Keratinocyte (primary cell): ENCODE results near the gene SSBP1. TPM values are rescaled to one million over a fixed set of nuclear protein-coding genes. Genes with fewer than 3 reads are reported as not detected.

Source experiments
- DNase-seq: peaks from one replicate; pipeline ENCODE4 v3.0.0-alpha.2; 2011; ENCODE audit warnings: low read depth, missing footprints, low spot score
- FAIRE-seq: peaks from 2 replicates; lab custom pipeline; 2011; peaks lifted over from hg19 to GRCh38; lab: Jason Lieb, UNC
- H2AFZ ChIP-seq: 2 replicates; pipeline ENCODE4 v1.6.0; 2012; ENCODE audit warnings: low read length, control low read depth, inconsistent platforms; ENCODE audit not compliant: control insufficient read depth
- H3K27ac ChIP-seq: 2 replicates; pipeline ENCODE4 v1.5.1; 2011; ENCODE audit warnings: low read length; ENCODE audit not compliant: control insufficient read depth, insufficient read depth
- H3K27me3 ChIP-seq: 3 replicates; pipeline ENCODE4 v1.6.0; 2011; ENCODE audit warnings: low read length; ENCODE audit not compliant: control insufficient read depth, insufficient read depth; ENCODE audit errors: extremely low read depth
- H3K36me3 ChIP-seq, 2 experiments: 2 replicates in 1 of 2; 3 replicates in 1 of 2; pipeline ENCODE4 v1.5.1; 2011; ENCODE audit warnings: low read length in 2 of 2, mild to moderate bottlenecking in 1 of 2; ENCODE audit not compliant: control insufficient read depth in 2 of 2, insufficient read depth in 2 of 2; ENCODE audit errors: extremely low read depth in 1 of 2
- H3K4me1 ChIP-seq: 3 replicates; pipeline ENCODE4 v1.5.1; 2011; ENCODE audit warnings: low read length; ENCODE audit not compliant: control insufficient read depth, insufficient read depth; ENCODE audit errors: extremely low read depth
- H3K4me2 ChIP-seq: 3 replicates; pipeline ENCODE4 v1.6.0; 2011; ENCODE audit warnings: low read depth, low read length; ENCODE audit not compliant: control insufficient read depth, insufficient read depth; ENCODE audit errors: extremely low read depth
- H3K4me3 ChIP-seq, 3 experiments: fragments of 200-600 bp in 1 of 3; sonication (generic) in 1 of 3; 2 replicates in 2 of 3; 3 replicates in 1 of 3; pipeline ENCODE4 v1.5.1; 2011 to 2016; ENCODE audit warnings: low read length in 3 of 3, mild to moderate bottlenecking in 3 of 3, control low read depth in 2 of 3, inconsistent platforms in 1 of 3, low read depth in 1 of 3, mixed read lengths in 1 of 3, mixed run types in 1 of 3, moderate library complexity in 1 of 3; ENCODE audit not compliant: control insufficient read depth in 2 of 3, insufficient read depth in 2 of 3; ENCODE audit errors: extremely low read depth in 1 of 3
- H3K79me2 ChIP-seq: 2 replicates; pipeline ENCODE4 v1.6.0; 2012; ENCODE audit warnings: low read length; ENCODE audit not compliant: control insufficient read depth, insufficient read depth
- H3K9ac ChIP-seq: 3 replicates; pipeline ENCODE4 v1.6.0; 2011; ENCODE audit warnings: low read length; ENCODE audit not compliant: control insufficient read depth, insufficient read depth; ENCODE audit errors: extremely low read depth
- H3K9me1 ChIP-seq: 3 replicates; pipeline ENCODE4 v1.6.0; 2011; ENCODE audit warnings: low read length; ENCODE audit not compliant: control insufficient read depth, insufficient read depth; ENCODE audit errors: extremely low read depth
- H3K9me3 ChIP-seq: 2 replicates; pipeline ENCODE4 v1.5.1; 2012; ENCODE audit warnings: low read depth, low read length; ENCODE audit not compliant: control insufficient read depth
- H4K20me1 ChIP-seq: 3 replicates; pipeline ENCODE4 v1.6.0; 2011; ENCODE audit warnings: low read length; ENCODE audit not compliant: control insufficient read depth, insufficient read depth; ENCODE audit errors: extremely low read depth
- EZH2 ChIP-seq: IDR thresholded peaks from one replicate; pipeline ENCODE4 v1.6.1; 2012; ENCODE audit warnings: inconsistent platforms, mild to moderate bottlenecking, low read length, moderate library complexity
- dilution Hi-C: fragments of 300-500 bp; cut with MboI; formaldehyde crosslinking; loops from one replicate; pipeline ENCODE4 v1.7.0; 2020; ENCODE audit warnings: low sequenced_read_pairs; ENCODE audit not compliant: extremely low pct_ligation_motif_present
- polyA plus RNA-seq, 5 experiments: library from polyadenylated mRNA; depleted of rRNA in 3 of 5; stranded (reverse) in 3 of 5; stranded (forward) in 1 of 5; unstranded in 1 of 5; fragments of >200 nt; gene quantifications; 1 replicate in 1 of 5; 2 replicates in 3 of 5; 3 replicates in 1 of 5; pipeline versions ENCODE4 v1.2.1 to v1.2.3, GENCODE V29; 2011 to 2012; ENCODE audit warnings: missing spikeins in 2 of 5, low read depth in 1 of 5, low replicate concordance in 1 of 5
- TF ChIP-seq, protein P1 (sequence below), 3 experiments: IDR thresholded peaks in 1 of 3; conservative IDR thresholded peaks in 1 of 3; optimal IDR thresholded peaks in 1 of 3; 2 replicates in 2 of 3; 3 replicates in 1 of 3; pipeline versions ENCODE3 to v1.5.1; 2011; ENCODE audit warnings: low read length in 3 of 3, mild to moderate bottlenecking in 3 of 3, moderate library complexity in 2 of 3, control low read depth in 1 of 3, inconsistent platforms in 1 of 3; ENCODE audit not compliant: insufficient read depth in 2 of 3; ENCODE audit errors: extremely low read depth in 1 of 3

Gene SSBP1
- polyA plus RNA-seq, 1 donor (not counting 4 experiments of a cell fraction or from before 2014, with no cell fraction given) = 244 TPM

DNA sequence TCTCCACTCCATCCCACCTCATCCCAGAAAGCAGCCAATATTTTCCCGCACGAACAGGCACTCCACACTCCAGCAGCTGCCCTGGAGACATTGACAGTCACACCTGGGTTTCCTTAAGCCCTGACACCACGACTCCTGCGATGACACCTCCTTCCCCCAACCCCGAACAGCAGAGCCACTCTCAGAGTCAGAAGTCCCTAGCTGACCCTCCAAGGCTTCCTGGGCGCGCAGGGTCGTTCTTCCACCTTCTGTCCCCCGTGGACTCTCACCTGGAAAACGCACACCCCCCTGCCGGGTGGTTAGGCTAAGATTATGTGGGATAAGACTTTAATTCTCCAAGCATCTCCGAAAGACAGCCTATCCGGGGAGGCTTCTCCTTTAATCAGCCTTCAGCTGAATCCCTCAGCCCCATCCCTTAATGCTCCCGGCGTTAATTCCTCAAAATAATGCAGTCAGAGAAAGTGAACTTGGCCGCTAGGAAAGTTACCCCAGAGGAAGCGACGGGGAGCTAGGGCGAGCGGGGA is 37.2 kb upstream of the SSBP1 start:
- Histone ChIP-seq H3K4me1 (peaks cover 10% of the 10 kb centered on the region), H3K27ac (no peak overlapping the region), H3K79me2 (no peaks in the 10 kb centered on the region), H3K9me1 (no peaks in the 10 kb centered on the region), H3K36me3 (no peaks in the 10 kb centered on the region), H4K20me1 (no peaks in the 10 kb centered on the region), H3K4me3 (peak overlapping the region in 2 of 3 experiments; percentile 54 to 56), H3K9me3 (no peaks in the 10 kb centered on the region), H3K4me2 (peak overlapping the region; percentile 74), H3K27me3 (no peaks in the 10 kb centered on the region), H2AFZ (no peak overlapping the region), H3K9ac (peak overlapping the region; percentile 5)
- TF ChIP-seq, protein P1, sequence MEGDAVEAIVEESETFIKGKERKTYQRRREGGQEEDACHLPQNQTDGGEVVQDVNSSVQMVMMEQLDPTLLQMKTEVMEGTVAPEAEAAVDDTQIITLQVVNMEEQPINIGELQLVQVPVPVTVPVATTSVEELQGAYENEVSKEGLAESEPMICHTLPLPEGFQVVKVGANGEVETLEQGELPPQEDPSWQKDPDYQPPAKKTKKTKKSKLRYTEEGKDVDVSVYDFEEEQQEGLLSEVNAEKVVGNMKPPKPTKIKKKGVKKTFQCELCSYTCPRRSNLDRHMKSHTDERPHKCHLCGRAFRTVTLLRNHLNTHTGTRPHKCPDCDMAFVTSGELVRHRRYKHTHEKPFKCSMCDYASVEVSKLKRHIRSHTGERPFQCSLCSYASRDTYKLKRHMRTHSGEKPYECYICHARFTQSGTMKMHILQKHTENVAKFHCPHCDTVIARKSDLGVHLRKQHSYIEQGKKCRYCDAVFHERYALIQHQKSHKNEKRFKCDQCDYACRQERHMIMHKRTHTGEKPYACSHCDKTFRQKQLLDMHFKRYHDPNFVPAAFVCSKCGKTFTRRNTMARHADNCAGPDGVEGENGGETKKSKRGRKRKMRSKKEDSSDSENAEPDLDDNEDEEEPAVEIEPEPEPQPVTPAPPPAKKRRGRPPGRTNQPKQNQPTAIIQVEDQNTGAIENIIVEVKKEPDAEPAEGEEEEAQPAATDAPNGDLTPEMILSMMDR (optimal IDR thresholded peaks at IDR 0.05 in 1 of 3, IDR thresholded peaks at IDR 0.05 in 1 of 3, conservative IDR thresholded peaks at IDR 0.05 in 1 of 3; ENCODE audit: extremely low read depth in 1 of 3, insufficient read depth in 2 of 3, low read length in 3 of 3) = no peak
- TF ChIP-seq EZH2 = no peak
- dilution Hi-C loops = no loop called here
- no peak for FAIRE-seq
- DNase-seq = no peak

DNA sequence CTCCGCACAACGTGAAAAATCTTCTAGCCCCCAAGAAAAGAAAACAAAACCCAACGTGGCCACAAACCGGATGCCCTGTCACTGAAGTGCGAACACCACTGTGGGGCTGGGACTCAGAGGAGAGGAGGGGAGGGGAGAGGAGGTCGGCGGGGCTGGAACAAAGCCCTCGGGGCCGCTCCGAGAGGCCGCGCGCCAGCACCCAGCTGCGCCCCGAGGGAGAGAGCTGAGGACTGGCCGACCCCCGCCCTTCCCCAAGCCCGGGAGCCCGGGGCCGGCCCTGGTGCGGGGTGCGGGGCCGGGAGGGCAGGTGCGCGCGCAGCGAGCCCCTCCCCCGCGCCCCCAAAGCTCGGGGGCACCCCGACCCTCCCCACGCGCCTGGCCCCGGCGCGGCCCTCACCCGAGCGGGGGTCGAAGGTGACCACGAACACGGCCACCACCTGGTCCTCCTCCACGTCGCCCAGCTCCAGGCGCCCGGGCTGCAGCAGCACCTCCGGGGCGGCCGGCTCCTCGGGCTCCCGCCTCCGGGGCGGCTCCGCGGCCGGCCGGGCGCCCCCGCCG is 36.6 kb upstream of the SSBP1 start:
- H4K20me1 ChIP-seq = no peaks in the 10 kb centered on the region
- H3K4me2 ChIP-seq = peak overlapping the region; percentile 53
- FAIRE-seq (no peak), DNase-seq (no peak)
- TF ChIP-seq EZH2 = no peak
- TF ChIP-seq, protein P1 (optimal IDR thresholded peaks at IDR 0.05 in 1 of 3, IDR thresholded peaks at IDR 0.05 in 1 of 3, conservative IDR thresholded peaks at IDR 0.05 in 1 of 3; ENCODE audit: extremely low read depth in 1 of 3, insufficient read depth in 2 of 3, low read length in 3 of 3) = no peak
- H3K79me2 ChIP-seq = no peaks in the 10 kb centered on the region
- no peaks in the 10 kb centered on the region for H3K9me3 ChIP-seq
- peaks cover 13% of the 10 kb centered on the region for H3K4me1 ChIP-seq
- H3K27me3 ChIP-seq = no peaks in the 10 kb centered on the region
- dilution Hi-C loops = no loop called here
- H3K9ac ChIP-seq = peak overlapping the region; percentile 61
- peak overlapping the region; percentile 73 for H2AFZ ChIP-seq
- no peaks in the 10 kb centered on the region for H3K9me1 ChIP-seq
- H3K36me3 ChIP-seq = no peaks in the 10 kb centered on the region
- peak overlapping the region; percentile 56 to 76 (median 56) for H3K4me3 ChIP-seq
- H3K27ac ChIP-seq = no peak overlapping the region
